Measurements from ENCODE around the gene CAPN10.
A peak's percentile ranks its signal among the peaks of the same experiment; 100 is the strongest.

Gene CAPN10

DNA sequence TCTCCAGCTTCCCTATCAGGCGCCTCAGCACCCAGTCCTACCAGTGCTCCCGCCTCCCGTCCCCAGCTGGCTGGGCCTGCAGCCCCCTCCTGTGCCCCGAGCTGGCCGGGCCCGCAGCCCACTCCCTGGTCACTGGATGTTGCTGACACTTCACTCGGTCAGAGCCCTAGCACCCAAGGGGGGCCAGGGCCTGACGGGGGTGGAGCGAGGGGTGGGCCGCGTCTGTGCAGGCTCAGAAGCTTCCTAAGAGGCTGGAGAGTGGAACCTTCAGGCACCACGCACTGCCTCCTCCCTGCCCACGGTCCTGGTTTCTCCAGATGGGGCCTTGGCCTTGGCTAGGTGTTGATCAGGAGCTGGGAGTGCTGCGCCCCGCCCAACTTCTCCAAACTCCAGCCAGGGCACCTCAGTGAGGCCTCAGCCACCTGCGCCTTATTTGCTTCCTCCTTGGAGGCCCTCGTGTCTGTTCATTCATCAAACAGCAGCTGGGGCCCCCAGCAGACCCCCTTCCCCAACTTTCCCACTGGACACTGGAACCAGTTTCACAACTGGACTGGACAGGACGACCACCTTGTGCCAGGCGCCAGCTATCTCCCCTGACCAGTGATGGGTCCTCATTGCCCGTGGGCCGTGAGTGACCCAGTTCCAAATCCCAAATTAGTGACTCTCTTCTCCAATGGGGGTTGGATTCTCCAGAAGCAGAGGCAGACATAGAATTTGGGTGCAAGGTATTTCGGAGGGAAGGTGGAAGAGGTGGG, 16.7 kb downstream of the CAPN10 start:
- in situ Hi-C loops (cut with HindIII; ENCODE audit: low sequenced_read_pairs): no loop called here
- DNase-seq (ENCODE audit: low read depth): no peak
- TF ChIP-seq, protein P1, sequence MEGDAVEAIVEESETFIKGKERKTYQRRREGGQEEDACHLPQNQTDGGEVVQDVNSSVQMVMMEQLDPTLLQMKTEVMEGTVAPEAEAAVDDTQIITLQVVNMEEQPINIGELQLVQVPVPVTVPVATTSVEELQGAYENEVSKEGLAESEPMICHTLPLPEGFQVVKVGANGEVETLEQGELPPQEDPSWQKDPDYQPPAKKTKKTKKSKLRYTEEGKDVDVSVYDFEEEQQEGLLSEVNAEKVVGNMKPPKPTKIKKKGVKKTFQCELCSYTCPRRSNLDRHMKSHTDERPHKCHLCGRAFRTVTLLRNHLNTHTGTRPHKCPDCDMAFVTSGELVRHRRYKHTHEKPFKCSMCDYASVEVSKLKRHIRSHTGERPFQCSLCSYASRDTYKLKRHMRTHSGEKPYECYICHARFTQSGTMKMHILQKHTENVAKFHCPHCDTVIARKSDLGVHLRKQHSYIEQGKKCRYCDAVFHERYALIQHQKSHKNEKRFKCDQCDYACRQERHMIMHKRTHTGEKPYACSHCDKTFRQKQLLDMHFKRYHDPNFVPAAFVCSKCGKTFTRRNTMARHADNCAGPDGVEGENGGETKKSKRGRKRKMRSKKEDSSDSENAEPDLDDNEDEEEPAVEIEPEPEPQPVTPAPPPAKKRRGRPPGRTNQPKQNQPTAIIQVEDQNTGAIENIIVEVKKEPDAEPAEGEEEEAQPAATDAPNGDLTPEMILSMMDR (IDR thresholded peaks at IDR 0.05; ENCODE audit: low read depth, low read length, missing control alignments): no peak
- H3K4me3 ChIP-seq (ENCODE audit: low read depth, low read length): no peak overlapping the region

DNA sequence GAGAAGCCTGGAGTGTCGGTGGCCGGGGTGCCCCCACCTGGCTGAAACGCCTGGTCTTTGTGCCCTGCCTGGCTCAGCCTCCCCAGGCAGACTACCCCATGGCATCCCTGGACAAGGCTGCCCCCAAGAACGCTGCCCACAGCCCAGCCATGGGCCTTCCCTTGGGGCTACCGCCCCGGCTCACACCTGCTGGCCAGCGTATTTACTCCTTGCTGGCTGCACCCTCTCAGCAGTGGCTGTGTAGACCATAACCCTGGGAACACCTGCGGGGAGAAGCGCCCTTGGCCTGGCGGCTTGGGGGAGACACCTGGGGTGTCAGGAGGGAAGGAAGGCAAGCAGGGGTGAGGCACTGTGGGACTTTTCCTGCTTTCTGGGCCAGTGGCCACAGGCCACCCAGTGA, 17.3 kb downstream of the CAPN10 start:
- no peak for DNase-seq (ENCODE audit: low read depth)
- in situ Hi-C loops (cut with HindIII; ENCODE audit: low sequenced_read_pairs): no loop called here
- TF ChIP-seq, protein P1 (IDR thresholded peaks at IDR 0.05; ENCODE audit: low read depth, low read length, missing control alignments): no peak
- no peak overlapping the region for H3K4me3 ChIP-seq (ENCODE audit: low read depth, low read length)

DNA sequence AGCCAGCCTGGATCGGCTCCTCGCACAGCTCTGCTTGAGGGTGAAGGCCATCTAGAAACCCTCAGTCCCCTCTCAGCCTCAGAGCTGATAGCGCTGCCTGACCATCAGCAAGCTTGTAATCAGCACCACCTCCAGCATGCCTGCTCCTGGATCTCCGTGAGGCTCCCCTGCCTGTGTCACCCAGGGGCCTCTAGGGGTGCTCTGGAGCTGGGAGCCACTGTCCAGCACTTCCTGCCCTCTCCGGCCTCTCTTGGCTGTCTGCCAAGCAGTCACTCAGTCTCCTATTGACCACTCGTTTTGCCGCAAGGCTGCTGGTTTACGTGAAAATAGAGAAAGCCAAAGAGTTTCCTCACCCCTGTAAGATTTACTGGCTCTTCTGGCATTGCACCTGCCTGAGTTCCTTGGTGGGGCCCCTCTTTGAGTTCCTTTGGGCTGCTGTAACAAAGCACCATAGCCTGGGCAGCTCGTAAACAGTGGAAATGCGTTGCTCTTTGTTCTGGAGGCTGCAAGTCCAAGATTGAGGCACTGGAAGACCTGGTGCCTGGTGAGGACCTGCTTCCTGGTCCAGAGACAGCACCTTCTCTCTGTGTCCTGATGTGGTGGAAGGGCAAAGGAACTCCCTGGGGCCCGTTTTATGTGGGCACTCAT, 17.9 kb downstream of the CAPN10 start:
- no peak for DNase-seq (ENCODE audit: low read depth)
- H3K4me3 ChIP-seq (ENCODE audit: low read depth, low read length): no peak overlapping the region

DNA sequence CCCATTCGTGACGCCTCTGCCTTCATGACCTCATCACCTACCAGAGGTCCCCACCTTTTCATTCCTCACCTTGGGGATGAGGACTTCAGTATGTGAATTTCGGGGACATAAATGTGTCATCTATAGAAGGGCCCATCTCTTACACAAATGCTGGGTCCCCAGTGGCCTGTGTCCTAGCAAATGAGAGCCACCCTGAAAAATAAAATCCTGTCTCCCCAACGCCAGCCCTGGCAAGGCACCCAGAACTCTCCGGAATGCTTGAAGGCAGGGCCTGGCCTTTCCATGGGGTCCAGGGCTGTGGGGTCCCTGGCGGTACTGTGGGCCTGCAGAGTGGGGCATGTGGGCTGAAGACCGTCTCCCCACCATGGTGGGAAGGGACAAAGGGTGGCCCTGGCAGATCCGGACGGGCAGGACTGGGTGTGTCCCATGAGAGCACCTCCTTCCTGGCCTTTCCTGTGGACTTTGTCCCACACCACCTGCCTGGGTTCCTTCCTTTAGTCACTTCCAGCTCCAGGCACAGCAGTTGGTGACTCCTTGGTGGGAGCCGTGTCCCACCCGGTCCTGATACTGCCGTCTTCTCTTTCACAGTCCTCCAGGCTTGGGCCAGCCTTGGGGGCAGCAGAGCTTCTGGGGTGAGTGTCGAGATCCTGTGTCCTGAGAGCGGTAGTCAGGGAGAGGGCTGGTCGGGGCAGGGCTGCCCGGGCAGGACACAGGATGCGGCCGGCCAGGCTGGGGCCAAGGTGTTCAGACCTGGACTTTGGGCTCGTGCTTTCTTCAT, 18.6 kb downstream of the CAPN10 start:
- H3K4me3 ChIP-seq (ENCODE audit: low read depth, low read length): no peak overlapping the region
- no peak for DNase-seq (ENCODE audit: low read depth)
- TF ChIP-seq, protein P1 (IDR thresholded peaks at IDR 0.05; ENCODE audit: low read depth, low read length, missing control alignments): no peak
- in situ Hi-C loops (cut with HindIII; ENCODE audit: low sequenced_read_pairs): no loop called here

More for the DNA sequence above, 17.9 kb downstream of the CAPN10 start:
- TF ChIP-seq, protein P1 (IDR thresholded peaks at IDR 0.05; ENCODE audit: low read depth, low read length, missing control alignments): peak; percentile 51
- in situ Hi-C loops (cut with HindIII; ENCODE audit: low sequenced_read_pairs): no loop called here

DNA sequence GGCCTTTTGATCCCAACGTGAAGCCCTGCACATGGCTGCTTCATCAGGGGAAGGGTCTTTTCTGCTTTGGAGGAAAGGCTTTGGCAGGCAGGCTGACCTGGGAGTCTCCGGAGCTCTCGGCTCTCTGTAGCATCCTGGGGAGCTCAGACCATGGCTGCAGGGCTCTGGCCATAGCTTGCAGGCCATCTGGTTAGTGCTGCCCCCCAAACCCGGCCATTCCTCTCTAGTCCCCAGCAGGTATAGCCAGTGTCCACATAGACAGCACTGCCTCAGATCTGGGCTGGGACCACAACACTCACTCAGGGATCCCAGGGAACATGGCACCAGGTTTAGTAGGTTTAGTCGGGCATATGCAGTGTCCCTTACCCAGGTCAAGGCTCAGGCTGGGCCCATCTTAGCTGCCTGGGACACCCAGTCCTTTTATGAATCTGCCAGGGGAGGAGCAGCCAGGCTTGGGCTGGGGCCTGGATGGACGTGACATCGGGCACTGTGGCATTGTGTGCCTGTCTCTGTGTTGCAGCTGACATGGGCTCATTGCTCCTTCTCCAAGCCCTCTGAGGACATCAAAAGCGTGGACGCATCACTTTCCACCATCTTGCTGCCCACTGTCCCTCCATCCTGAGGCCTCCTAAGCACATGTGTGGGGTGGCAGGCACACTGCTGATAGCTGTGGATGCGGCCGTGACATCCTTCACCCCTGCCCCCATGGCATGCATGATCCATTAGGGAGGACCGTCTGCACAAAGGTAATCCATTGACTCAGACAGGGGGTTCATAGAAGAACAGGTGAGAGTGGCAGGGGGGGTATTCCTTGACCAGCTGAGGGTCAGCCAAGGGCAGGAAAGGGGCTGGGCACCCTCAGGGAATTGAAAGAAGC, 19.6 kb downstream of the CAPN10 start:
- H3K4me3 ChIP-seq (ENCODE audit: low read depth, low read length): no peak overlapping the region
- no peak for DNase-seq (ENCODE audit: low read depth)
- in situ Hi-C loops (cut with HindIII; ENCODE audit: low sequenced_read_pairs): no loop called here
- TF ChIP-seq, protein P1 (IDR thresholded peaks at IDR 0.05; ENCODE audit: low read depth, low read length, missing control alignments): no peak

All from astrocyte of the cerebellum (primary cell).